HG02763 (cell line): ENCODE results near the gene PAPPA2.

Experiments used
- ATAC-seq: cut with Tn5 transposase; IDR thresholded peaks from one replicate; pipeline ENCODE4 v1.9.1; 2021; ENCODE audit warnings: mild to moderate bottlenecking, moderate library complexity; ENCODE audit not compliant: unreplicated experiment

PAPPA2 gene

DNA sequence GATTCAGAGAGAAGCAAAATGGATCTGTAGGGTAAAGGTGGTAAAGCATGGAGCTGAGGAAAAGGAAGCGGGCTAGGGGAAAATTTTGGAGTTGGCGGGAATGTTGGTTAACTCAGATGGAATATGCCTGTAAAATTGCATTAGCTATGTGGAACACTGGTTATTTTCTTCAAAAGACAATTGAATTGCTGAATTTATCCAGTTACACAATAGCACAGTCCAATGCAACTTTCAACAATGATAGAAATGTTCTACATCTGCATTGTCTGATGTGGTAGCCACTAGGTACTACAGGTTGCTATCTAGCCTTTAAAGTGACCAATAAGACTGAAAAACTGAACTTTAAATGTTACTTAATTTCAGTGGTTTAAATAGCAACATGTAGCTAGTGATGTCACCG lies 386.3 kb downstream of the PAPPA2 start:
- no peak for ATAC-seq

- ATAC-seq, result no peak
Observed at GRCh38 chr1:176850871-176851270, 387.9 kb downstream of the PAPPA2 start.

- ATAC-seq, result no peak
Observed at GRCh38 chr1:176852124-176852523, 389.1 kb downstream of the PAPPA2 start.

DNA sequence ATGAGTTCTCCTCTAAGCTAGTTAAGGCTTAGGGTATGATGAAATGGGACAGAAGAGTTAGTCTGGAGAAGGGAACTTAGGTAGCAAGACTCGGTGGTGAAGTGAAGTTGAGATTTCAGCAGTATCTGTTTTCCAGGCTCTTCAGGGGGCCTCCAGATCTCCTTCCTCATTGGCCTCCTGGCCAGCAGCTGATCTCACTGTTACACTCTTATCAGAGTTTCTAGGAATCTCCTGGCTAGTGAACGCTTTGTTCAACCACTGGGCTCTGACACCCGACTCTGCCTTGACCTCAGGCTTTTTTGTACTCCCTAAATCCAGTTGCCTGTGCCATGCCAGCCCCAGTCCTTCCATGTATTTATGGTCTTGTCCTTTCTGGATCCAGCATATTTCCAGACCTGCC lies 390.5 kb downstream of the PAPPA2 start:
- ATAC-seq, result no peak

DNA sequence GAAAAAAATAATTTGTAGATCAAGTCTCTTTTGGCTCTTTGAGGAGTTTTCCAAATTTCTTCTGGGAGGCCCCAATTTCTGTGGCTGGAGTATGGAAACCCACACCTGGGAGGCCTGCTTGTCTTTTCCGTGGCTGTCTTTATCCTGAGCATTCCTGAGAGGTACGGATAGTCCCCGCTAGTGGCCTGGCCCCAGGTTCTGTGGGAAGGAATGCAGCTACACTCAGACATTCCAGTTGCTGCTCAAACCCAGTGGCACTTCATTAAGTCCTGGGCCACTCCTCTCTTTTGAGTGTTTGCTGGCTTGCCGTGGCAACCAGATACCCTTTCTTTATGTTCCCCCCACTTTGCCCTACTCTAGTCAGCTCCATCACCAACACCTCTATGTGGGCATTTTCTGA lies 391.1 kb downstream of the PAPPA2 start:
- no peak for ATAC-seq

- no peak for ATAC-seq
Observed at GRCh38 chr1:176854758-176855745, 392.1 kb downstream of the PAPPA2 start.

DNA sequence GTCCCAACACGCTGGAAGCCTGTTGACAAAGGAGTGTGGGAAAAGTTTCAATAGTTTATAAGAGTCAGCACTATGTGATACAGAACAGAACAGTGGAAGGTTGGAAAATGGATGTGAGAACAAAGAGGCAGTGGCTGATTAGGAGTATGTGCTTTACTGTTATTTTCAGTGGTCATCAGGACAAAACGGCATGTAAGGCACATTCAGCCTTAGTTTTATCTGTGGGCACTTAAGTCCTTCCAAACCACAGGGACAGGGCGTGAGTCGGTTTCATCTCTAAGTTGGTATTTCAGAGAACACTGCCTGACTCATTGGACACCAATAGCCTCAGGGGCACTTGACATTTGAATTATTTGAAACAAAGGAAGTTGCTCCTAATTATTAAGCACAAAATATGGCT lies 394.7 kb downstream of the PAPPA2 start:
- no peak for ATAC-seq

- ATAC-seq, result no peak
Observed at GRCh38 chr1:176858433-176858916, 395.5 kb downstream of the PAPPA2 start.

DNA sequence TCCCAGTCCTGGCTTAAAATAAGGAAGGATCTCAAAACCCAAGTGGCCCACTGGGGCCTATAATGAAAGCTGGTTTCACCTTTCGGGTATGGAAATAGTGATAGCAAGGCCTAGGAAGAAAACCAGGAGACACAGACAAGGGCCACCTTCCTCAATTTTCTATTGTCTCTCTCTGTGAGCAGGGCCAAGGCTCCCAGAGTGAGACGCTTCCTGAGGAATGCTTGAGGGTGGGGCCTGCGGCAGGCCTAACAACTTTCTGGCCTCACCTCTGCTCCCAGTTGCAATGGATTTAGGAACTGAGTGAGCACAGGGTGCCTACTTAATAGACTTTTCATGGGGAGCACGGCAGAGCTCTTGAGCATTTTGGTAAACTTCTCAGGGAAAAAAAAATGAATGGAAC lies 400.6 kb downstream of the PAPPA2 start:
- no peak for ATAC-seq

DNA sequence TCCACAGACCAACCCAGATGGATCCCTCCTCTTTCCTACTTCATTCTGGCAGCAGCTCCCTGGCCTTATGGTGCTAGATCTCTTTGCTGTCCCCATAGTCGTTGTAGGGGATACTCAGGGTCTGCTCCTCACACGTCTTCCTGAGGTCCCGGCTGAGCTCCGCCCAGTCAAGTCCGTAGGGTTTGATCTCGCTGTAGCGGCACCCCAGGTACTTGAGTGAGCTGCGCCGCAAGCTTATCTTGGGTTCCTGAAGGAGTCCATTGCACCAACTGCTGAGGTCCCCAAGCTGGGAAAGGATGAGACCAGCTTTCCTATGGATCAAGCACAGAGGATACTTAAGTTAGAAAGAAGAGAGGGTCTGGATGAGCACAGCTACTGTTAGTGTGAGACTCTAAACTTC lies 401.2 kb downstream of the PAPPA2 start:
- ATAC-seq, result no peak

DNA sequence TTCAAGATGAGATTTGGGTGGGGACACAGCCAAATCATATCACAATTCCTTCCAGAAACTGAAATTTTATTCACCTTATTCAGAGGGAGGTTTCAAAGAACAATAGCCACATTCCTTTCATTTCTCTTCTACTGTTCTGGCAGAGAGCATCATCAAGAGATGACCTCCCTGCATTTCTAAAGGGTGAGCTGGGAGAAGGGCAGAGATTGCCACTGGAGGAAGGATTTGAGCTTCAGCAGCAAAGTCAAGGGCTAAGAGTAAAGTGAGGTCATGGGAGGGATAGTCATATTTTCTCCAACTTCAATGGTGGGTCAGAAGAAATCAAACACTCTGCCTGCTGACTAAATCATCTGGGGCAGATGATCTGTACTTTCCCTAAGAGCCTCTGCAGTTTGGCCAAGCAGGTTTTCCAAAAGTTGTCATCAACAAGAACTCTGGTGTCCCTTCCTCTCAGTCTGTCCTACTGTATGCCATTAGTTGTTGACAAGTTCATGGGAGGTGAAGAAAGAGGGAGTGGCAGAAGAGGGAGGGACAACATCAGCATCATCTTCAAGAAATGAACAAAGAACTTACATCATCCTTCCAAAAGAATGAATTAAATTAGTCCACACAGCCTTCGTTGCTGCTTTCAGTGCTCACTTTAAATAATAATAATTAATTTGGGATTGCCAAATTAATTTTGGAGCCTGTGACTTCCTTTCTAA lies 403.2 kb downstream of the PAPPA2 start:
- ATAC-seq, result no peak

DNA sequence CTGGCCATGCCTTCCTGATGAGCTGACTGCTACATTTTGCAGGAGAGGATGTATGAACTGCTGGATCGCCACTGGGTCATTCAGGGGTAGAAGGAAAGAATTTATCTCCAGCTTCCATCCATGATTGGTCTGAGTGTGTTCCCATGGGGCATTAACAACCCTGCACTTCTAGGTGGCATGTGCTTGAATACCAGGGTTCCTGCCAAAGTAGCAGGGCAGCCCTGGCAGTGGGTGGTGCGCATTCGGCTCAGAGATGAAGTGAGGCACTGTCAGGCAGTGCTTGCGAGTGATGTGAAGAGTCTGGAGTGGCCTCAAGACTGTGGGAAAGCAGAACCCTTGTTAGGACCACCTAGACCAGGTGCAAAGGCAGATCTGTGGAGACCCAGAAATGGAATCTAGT lies 406.6 kb downstream of the PAPPA2 start:
- ATAC-seq, result no peak

- no peak for ATAC-seq
Observed at GRCh38 chr1:176876966-176877515, 414.1 kb downstream of the PAPPA2 start.

- no peak for ATAC-seq
Observed at GRCh38 chr1:176877557-176877956, 414.6 kb downstream of the PAPPA2 start.

DNA sequence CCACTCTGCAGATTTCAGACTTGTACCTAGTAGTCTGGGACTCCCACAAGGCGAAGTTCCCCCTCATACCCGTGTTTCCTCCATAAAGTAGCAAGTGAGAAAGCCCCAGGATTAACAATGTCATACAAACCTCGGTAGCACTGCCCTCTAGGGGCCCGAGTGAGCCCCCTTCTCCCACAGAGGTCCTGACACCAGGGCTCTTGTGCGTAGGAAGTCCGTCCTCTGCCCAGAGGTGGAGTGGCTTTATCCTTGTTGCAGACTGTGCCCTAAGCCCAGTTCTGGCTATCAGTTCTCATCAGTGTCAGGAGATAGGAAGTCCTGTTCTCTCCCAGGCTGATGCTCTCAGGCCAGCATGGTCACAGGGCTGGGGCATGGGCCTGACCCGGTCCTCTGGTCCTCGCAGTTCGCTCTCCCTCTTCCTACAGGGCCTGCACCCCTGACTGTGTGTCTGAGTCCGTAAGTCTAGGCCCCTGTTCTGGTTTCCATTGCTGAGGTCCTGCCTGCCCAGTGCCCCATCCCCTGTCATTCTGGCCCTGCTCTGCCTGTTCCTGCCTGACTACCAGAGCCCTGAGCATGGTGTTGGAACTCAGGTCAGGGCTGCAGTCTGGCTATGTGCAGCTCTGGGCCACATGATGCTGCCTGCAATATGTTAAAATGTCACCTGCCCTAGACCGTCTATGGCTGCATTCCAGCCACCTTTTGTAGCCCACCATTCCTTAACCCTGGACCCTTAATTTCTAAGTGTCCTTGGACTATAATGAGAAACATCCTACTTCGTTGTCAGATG lies 416.0 kb downstream of the PAPPA2 start:
- no peak for ATAC-seq

DNA sequence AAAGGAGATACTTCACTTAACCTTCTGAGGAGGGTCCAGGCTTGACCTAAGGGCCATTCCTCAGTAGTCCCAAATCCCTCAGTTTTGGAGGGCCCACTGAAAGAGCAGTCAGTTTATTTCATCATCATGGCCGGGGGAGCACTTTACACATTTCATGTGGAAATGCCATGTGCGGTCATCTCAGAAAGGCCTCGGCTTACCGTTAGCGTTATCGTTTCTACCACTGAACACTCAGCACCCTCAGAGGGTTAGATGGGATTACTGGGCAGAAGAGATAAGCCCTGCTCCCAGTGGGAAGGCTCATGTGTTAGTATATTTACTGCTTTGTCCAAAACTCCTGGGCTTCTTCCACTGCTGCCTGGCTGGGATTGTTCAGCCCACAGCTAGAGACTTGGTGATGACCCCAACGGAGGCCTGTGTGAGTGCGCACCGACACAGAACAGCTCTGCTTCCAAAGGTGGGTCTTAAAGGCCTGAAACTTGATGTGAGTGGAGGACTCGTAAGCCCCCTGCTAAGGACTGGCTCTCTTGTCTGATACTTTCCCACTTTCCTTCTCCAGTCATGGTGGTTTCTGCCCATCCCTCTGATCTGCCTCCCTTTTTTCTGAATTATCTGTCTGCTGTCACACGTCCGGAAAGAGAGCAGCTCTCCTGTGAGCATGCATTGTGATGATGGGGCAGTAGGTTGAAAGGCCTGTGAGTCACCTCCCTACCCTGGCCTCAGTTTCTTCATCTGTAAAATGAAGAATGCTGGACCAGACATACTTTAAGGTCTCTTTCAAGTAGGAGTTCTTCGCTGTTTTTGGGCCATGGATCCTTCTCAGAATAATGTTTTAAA lies 417.0 kb downstream of the PAPPA2 start:
- ATAC-seq, result no peak

DNA sequence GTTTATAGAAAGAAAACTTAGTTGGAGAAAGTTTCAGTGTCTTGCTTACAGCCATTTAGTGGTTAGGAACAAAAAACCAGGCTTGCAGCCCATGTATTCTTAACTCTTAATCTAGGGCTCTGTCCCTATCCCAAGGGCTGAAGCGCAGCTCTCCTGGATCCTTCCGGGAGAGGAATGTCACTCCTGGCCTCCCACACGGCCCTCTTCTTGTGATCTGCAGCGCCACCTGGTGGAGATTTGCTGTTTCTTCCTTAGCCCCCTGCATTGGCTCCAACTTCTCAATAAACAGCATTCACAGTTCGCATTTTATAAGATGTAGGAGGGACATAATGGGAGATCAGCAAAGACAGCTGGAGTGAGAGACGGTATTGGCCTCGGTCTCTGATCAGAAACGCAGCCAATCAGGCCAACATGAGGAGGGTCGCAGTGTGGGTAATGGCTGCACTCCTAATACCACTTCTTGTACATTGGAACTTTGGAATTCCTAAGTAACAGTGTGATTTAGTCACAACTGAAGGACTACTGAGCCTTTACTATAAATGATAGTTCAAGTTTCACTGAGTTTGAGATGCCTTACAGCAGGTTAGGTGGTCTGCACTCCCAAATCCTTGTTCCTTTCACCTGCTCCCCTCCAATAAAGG lies 418.1 kb downstream of the PAPPA2 start:
- no peak for ATAC-seq

- no peak for ATAC-seq
Observed at GRCh38 chr1:176884286-176884685, 421.3 kb downstream of the PAPPA2 start.

DNA sequence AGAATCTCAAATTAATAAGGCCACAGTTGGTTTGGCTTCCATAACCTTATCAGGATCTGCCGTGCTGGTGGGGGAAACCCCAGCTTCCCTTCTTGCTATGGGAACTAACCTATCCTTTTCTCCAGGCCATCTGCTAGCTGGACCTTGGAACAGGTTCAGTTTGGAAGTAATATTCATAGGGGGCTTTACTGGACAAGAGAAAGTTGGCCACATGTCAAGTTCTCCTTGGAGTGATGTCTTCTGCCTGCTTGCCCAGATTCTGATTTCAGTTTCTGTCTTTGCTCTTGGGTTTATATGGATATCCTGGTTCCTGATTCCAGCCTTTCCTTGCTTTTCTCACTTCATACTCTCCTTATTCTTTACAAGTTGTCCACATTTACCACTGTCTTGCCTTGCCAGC lies 421.9 kb downstream of the PAPPA2 start:
- no peak for ATAC-seq
